Thyroid gland (tissue), 4 donors: ENCODE results near the gene ROCK2.

Source experiments
- POLR2A ChIP-seq, 2 donors: fragments of 450-650 bp; IDR thresholded peaks; one replicate each; pipeline ENCODE4 v1.6.1; 2017; ENCODE audit warnings: antibody characterized with exemption in 2 of 2, mild to moderate bottlenecking in 2 of 2, moderate library complexity in 1 of 2
- TF ChIP-seq, protein P1 (sequence below), 6 experiments: fragments of 200-600 bp in 3 of 6; fragments of 450-650 bp in 3 of 6; sonication (generic) in 3 of 6; IDR thresholded peaks; one replicate each; pipeline ENCODE4 v1.5.1; 2016 to 2019; ENCODE audit warnings: antibody characterized with exemption in 6 of 6, mild to moderate bottlenecking in 2 of 6, inconsistent platforms in 1 of 6, moderate library complexity in 1 of 6

DNA sequence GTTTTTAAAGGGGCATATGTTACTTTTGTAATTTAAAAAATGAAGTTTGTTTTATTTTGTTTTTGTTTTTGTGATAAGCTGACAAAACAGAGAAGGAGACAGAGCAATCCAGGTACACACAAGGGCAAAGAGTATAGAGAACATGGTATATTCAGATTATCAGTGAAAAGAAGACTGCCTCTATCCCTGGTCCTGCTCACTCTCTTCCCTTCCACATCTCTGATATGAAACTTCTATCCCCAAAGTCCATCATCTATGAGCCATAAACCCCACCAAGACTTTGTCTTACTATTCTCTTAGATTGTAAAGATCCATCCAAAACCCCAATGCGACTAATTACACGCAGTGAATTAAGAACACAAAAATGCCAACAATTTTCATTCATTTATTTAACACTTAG is 16.6 kb downstream of the ROCK2 start:
- TF ChIP-seq, protein P1, sequence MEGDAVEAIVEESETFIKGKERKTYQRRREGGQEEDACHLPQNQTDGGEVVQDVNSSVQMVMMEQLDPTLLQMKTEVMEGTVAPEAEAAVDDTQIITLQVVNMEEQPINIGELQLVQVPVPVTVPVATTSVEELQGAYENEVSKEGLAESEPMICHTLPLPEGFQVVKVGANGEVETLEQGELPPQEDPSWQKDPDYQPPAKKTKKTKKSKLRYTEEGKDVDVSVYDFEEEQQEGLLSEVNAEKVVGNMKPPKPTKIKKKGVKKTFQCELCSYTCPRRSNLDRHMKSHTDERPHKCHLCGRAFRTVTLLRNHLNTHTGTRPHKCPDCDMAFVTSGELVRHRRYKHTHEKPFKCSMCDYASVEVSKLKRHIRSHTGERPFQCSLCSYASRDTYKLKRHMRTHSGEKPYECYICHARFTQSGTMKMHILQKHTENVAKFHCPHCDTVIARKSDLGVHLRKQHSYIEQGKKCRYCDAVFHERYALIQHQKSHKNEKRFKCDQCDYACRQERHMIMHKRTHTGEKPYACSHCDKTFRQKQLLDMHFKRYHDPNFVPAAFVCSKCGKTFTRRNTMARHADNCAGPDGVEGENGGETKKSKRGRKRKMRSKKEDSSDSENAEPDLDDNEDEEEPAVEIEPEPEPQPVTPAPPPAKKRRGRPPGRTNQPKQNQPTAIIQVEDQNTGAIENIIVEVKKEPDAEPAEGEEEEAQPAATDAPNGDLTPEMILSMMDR (IDR thresholded peaks at IDR 0.05), result no peak
- TF ChIP-seq POLR2A (IDR thresholded peaks at IDR 0.05), result no peak
